Subcutaneous abdominal adipose tissue (tissue), 5 donors: ENCODE measurements around the gene TMX3.

Experiments
- H3K27ac ChIP-seq: one replicate; pipeline ENCODE4 v1.7.0; 2013; ENCODE audit warnings: low read depth, mild to moderate bottlenecking, inconsistent platforms, low read length, moderate library complexity
- H3K27me3 ChIP-seq, 5 donors: one replicate each; pipeline ENCODE4 v1.7.0; 2013; ENCODE audit warnings: low read length in 5 of 5, inconsistent platforms in 1 of 5; ENCODE audit not compliant: control insufficient read depth in 5 of 5, insufficient read depth in 4 of 5
- H3K36me3 ChIP-seq, 5 donors: one replicate each; pipeline ENCODE4 v1.7.0; 2013; ENCODE audit warnings: low read length in 5 of 5; ENCODE audit not compliant: control insufficient read depth in 5 of 5, insufficient read depth in 5 of 5
- H3K4me1 ChIP-seq, 5 donors: one replicate each; pipeline ENCODE4 v1.7.0; 2013; ENCODE audit warnings: low read length in 5 of 5, mild to moderate bottlenecking in 3 of 5, moderate library complexity in 1 of 5; ENCODE audit not compliant: control insufficient read depth in 5 of 5, insufficient read depth in 5 of 5
- H3K4me3 ChIP-seq, 5 donors: one replicate each; pipeline ENCODE4 v1.7.0; 2013; ENCODE audit warnings: low read length in 5 of 5, low read depth in 1 of 5
- H3K9ac ChIP-seq, 5 donors: one replicate each; pipeline ENCODE4 v1.7.0; 2013; ENCODE audit warnings: low read length in 5 of 5, mild to moderate bottlenecking in 4 of 5, moderate library complexity in 3 of 5
- H3K9me3 ChIP-seq, 5 donors: one replicate each; pipeline ENCODE4 v1.7.0; 2013; ENCODE audit warnings: low read length in 5 of 5; ENCODE audit not compliant: control insufficient read depth in 5 of 5
- donor health status: healthy.
- donor health status: healthy.
- donor health status: healthy.
- donor health status: healthy.
- donor health status: healthy.

TMX3 gene

DNA sequence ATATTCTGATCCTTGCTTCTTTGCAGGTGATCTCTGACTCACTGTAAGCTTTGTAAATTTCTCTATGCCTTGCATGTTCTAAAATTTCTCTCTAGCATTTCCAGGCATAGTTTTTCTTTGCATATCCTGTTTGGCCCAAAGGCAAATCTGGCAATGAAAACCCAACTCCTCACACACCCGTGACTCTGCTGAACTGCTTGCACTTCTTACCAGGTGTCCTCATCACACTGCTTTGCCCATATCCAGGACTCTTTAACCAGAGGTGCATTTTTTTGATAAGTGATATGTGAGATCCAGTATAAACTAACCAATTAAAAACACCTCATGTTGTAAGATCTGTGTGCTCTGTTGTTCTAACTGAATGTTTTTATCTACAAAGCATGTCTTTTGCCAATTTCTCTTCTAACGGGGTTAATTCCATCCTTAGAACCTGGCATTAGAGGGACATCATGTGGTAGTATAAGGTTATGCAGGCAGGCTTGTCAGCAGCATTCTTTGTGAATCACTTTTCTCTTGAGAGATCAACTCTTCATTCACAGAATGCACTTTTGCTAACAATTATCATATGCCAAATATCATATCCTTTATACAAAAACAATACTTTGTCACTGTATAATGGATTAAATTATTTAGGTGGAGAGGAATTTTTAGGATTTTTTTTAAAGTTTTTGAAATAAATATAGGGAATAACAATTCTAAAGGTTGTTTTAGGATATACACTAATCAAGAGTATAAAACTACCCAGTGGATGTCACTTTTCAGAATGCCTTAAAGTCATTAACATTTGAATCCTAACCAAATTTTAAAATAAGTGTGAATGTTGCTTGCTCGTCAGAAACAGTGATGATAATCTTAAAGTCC, 20.8 kb upstream of the TMX3 start:
- H3K9me3 ChIP-seq: no peaks in the 10 kb centered on the region
- no peaks in the 10 kb centered on the region for H3K27me3 ChIP-seq
- H3K4me1 ChIP-seq: peaks cover 0 to 5% (median 0%) of the 10 kb centered on the region in 5 donors
- H3K36me3 ChIP-seq: no peaks in the 10 kb centered on the region
- H3K9ac ChIP-seq: no peak overlapping the region
- no peak overlapping the region for H3K4me3 ChIP-seq
- H3K27ac ChIP-seq: no peak overlapping the region

DNA sequence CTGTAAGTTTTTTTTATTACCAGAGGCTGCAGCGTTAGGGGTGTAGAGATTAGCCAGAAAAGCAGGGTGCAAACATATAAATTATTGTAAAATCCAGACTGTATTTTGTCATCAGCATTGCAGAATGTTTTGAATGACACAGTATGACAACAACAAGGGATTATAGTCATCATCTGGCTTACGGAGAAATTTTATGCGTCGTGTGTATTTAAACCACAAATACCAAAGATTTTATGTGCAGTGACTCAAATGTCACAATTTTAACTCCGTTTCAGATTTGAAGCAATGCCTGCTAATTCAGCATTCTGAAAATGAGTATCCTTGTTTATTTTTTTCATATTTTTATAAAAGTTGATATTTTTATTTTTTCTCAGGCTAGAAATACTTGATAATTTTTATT, 19.4 kb upstream of the TMX3 start:
- peaks cover 0 to 5% (median 0%) of the 10 kb centered on the region in 5 donors for H3K4me1 ChIP-seq
- H3K36me3 ChIP-seq: no peaks in the 10 kb centered on the region
- H3K27me3 ChIP-seq: no peaks in the 10 kb centered on the region
- H3K9ac ChIP-seq: no peak overlapping the region
- H3K4me3 ChIP-seq: no peak overlapping the region
- H3K9me3 ChIP-seq: no peaks in the 10 kb centered on the region
- H3K27ac ChIP-seq: no peak overlapping the region

- H3K27me3 ChIP-seq: no peaks in the 10 kb centered on the region
- H3K36me3 ChIP-seq: no peaks in the 10 kb centered on the region
- no peak overlapping the region for H3K27ac ChIP-seq
- H3K9me3 ChIP-seq: no peaks in the 10 kb centered on the region
- H3K9ac ChIP-seq: no peak overlapping the region
- peaks cover 0 to 5% (median 0%) of the 10 kb centered on the region in 5 donors for H3K4me1 ChIP-seq
- no peak overlapping the region for H3K4me3 ChIP-seq
Observed at GRCh38 chr18:68733707-68734106, 18.8 kb upstream of the TMX3 start.

DNA sequence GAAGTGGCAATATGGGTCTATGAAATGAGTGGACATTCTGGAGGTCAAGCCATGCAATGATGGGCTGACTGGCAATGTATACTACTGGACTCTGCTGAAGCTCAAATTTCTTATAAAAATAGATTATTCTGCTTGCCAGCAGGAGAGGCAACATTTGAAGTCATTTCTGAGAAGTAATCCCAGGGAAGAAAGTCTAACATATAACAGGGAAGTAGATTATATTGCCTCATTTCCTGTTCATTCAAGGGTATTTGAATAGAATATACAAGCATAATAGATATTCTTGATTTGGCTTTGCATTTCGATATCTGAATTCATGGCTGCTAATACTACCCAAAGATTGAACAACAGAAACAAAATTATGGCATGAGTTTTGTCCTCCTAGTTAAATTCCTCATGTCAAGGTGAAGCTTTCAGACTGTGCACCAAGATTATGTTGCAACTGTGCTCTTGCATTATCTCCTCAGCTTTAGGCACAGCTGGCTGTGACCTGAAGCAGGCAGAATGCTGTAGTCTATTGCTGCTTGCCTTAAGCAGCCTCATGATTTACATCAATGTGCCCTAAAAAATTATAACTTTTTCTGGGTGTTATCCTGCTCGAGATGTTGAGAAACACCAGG, 13.3 kb upstream of the TMX3 start:
- no peak overlapping the region for H3K27ac ChIP-seq
- no peak overlapping the region for H3K9ac ChIP-seq
- no peaks in the 10 kb centered on the region for H3K9me3 ChIP-seq
- no peak overlapping the region for H3K4me3 ChIP-seq
- no peaks in the 10 kb centered on the region for H3K27me3 ChIP-seq
- no peaks in the 10 kb centered on the region for H3K4me1 ChIP-seq
- H3K36me3 ChIP-seq: no peaks in the 10 kb centered on the region

- no peak overlapping the region for H3K27ac ChIP-seq
- H3K9ac ChIP-seq: no peak overlapping the region
- H3K4me3 ChIP-seq: no peak overlapping the region
- H3K4me1 ChIP-seq: no peaks in the 10 kb centered on the region
- H3K36me3 ChIP-seq: no peaks in the 10 kb centered on the region
- no peaks in the 10 kb centered on the region for H3K9me3 ChIP-seq
- H3K27me3 ChIP-seq: no peaks in the 10 kb centered on the region
Observed at GRCh38 chr18:68727506-68727905, 12.6 kb upstream of the TMX3 start.

- no peaks in the 10 kb centered on the region for H3K27me3 ChIP-seq
- H3K9me3 ChIP-seq: no peaks in the 10 kb centered on the region
- H3K4me3 ChIP-seq: no peak overlapping the region
- no peak overlapping the region for H3K27ac ChIP-seq
- H3K4me1 ChIP-seq: peaks cover 0 to 14% (median 8%) of the 10 kb centered on the region in 5 donors
- H3K36me3 ChIP-seq: no peaks in the 10 kb centered on the region
- no peak overlapping the region for H3K9ac ChIP-seq
Observed at GRCh38 chr18:68725346-68725745, 10.4 kb upstream of the TMX3 start.

GRCh38 chr18:68724021-68724420, 9.1 kb upstream of the TMX3 start:
- Histone ChIP-seq H3K9ac (no peak overlapping the region), H3K4me3 (no peak overlapping the region), H3K4me1 (peaks cover 0 to 14% (median 8%) of the 10 kb centered on the region in 5 donors), H3K27ac (no peak overlapping the region), H3K36me3 (no peaks in the 10 kb centered on the region), H3K9me3 (no peaks in the 10 kb centered on the region), H3K27me3 (no peaks in the 10 kb centered on the region)

DNA sequence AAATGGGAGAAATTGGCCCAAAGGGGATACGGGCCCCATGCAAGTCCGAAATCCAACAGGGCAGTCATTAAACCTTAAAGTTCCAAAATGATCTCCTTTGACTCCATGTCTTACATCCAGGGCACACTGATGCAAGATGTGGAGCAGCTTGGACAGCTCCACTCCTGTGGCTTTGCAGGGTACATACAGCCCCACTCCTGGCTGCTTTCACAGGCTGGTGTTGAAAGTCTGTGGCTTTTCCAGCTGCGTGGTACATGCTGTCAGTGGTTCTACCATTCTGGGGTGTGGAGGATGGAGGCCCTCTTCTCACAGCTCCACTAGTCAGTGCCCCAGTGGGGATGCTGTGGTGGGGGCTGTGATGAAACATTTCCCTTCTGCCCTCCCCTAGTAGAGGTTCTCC, 8.6 kb upstream of the TMX3 start:
- Histone ChIP-seq H3K9me3 (no peaks in the 10 kb centered on the region), H3K36me3 (no peaks in the 10 kb centered on the region), H3K4me1 (peaks cover 0 to 14% (median 8%) of the 10 kb centered on the region in 5 donors), H3K27me3 (no peaks in the 10 kb centered on the region), H3K9ac (no peak overlapping the region), H3K27ac (no peak overlapping the region), H3K4me3 (no peak overlapping the region)

DNA sequence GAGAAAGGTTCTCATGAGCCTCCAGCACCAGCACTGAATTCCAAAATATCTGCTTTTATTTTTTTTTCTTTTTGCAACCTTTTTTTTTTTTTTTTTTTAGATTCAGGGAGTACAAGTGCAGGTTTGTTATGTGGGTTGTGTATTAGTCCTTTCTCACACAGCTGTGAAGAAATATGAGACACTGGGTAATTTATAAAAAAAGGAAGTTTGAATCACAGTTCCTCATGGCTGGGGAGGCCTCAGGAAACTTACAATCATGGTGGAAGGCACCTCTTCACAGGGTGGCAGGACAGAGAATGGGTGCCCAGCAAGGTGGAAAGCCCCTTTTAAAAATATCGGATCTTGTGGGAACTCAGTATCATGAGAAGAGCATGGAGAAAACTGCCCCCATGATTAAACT, 7.9 kb upstream of the TMX3 start:
- Histone ChIP-seq H3K4me3 (no peak overlapping the region), H3K9ac (no peak overlapping the region), H3K27ac (no peak overlapping the region), H3K36me3 (no peaks in the 10 kb centered on the region), H3K9me3 (no peaks in the 10 kb centered on the region), H3K27me3 (no peaks in the 10 kb centered on the region), H3K4me1 (peaks cover 0 to 14% (median 8%) of the 10 kb centered on the region in 5 donors)
